GM19455 (cell line): ENCODE data around the gene PLCB1.

ENCODE experiments used
- ATAC-seq: cut with Tn5 transposase; IDR thresholded peaks from one replicate; pipeline ENCODE4 v1.9.1; 2021; ENCODE audit not compliant: unreplicated experiment

Gene PLCB1

DNA sequence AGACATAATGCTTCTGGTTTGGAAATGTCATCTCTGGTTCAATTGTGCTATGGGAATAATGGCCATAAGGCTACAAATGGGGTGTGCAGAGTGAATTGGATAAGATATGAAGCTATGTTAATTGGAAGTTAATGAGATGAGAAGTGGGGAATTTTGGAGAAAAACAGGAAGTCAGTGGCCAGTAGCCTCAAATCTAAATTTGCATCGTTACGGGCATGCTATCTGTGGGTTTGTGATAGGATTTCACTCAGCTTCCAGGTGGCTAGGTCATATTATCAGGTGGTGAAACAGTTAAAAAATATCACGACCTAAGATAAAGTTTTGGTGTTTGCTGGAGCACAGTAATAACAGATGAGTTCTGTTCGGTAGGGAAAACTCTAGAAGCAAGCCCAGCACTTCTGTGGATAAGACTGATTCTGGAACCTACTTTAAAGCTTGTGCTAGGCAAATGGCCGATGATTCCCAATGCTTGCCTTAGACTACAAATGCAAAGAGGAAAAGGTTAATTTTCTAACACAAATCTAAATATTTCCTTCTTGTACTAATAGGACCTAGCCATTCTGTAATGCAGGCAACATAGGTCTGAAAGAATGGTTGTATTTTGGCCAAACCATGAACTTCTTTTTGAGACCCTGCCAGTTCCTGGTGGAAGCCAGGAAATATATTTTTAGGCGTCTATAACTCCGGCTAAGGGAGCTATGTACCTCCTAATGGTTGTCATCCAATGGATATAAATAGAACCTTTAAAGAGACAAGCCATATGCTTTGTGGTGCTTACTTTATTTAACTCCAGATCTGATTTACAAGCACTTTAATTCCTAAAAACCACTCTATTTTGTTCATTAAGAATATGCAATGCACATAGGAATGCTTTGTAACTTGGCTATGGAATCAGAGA, 111.0 kb downstream of the PLCB1 start:
- ATAC-seq = no peak

DNA sequence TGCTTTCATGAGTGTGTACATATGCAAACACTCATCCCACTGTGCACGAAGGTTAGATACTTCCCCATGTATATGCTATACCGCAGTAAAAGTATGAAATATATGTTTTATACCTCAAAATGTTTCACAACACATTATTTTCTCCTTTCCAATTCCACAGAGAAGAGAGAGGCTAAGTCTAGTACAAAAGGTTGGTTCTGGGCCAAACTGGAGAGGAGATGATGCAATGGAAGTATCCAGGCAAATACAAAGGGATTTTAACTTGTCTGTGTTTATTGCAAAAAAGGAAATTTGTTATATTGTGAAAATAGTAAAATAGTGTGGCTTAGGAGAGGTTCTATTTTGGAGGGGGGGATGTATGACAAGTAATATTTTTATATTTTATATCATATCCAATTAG, 112.6 kb downstream of the PLCB1 start:
- no peak for ATAC-seq

DNA sequence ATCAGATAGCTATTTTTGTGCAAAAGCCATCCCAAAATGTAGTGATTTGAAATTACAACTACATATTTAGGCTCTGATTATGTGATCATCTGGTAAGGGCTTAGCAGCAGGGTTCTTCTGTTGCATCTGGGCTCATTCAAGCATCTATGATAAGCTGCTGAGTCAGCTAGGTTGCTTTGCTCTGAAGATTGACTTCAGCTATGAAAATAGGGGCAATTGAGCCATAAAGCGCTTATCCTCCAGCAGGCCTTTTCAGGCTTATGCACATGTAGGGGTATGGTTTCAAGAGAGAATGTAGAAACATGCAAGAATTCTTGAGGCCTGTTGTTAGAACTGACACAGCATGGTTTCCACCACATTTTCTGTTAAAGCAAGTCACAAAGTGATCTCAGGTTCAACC, 114.1 kb downstream of the PLCB1 start:
- no peak for ATAC-seq

DNA sequence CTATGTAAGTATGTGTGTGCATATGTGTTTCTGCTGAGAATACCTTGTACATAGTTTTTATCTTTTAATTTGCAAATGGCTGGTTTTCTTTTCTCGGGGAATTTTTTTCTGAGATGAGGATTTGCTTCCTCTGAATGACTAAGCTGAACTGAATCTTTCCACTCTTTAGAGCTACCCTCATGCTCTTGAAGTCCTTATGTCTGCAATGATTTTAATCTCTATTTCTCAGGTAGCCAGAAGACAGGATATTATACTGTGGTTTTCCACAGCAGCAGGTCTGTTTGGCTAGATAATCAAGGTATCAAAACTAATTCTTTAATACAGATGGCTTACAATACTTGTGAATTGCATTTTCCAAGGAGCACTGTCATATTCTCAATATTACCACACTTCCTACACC, 114.7 kb downstream of the PLCB1 start:
- ATAC-seq = no peak

DNA sequence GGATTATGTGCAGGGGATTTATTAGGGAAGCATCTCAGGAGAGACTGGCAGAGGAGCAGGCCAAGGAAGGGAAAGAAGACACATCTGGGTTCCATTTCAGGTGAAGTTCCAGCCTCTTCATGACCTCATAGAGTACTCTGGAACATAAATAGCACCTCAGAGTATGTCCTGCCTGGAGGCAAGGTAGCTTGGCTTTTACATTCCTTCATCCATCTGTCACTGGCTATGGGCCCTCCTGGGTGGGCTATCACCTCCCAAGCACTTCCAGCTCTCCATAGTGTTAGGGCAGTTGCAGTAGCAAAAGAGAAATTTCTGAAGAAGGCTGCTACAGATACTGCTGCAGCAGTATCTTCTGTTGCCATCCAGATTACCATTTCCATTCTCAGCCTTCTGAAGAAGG, 116.0 kb downstream of the PLCB1 start:
- no peak for ATAC-seq

DNA sequence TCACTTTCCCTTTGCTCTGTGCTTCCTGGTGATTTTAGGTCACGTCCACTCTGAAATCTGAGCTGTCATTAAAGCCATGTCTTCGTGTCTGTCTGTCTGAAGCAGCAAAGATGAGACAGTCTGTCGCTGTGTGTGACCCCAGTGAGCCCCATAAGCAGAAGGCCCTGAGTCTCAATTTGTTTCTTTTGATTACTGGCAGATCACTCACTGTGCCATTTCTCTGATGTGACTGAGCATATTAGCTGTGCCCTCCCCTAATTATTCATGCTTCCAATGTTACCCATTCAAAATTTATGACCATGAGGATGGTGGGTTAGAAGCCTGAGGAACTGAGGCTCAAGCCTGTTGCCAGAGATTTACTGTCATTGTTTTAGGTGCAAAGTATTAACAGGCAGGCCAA, 117.6 kb downstream of the PLCB1 start:
- ATAC-seq = no peak

DNA sequence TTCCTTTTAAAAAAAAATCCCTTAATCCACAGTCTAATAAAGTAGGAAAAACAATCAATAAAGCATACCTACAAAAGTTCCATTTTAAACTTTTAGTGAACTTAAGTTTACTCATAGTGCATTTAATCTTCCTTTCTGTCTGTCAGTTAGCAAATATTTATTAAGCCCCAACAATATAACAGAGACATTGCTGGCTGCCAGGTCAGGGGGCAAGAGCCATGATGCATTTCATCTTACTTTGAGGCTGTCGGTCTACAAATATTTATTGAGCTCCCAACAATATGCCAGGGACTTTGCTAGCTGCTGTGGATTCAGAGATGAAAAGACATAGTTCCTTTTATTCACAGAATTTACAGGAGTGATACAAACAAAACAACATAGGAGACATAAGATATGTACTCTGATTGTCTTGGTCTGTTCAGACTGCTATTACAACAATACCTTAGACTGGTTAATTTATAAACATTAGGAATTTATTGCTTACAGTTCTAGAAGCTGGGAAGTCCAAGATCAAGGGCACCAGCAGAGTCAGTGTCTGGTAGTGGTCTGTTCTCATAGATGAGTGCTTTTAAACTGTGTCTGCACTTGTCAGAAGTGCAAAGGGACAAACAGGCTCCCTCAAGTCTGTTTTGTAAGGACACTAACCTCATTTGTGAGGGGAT, 118.6 kb downstream of the PLCB1 start:
- no peak for ATAC-seq

DNA sequence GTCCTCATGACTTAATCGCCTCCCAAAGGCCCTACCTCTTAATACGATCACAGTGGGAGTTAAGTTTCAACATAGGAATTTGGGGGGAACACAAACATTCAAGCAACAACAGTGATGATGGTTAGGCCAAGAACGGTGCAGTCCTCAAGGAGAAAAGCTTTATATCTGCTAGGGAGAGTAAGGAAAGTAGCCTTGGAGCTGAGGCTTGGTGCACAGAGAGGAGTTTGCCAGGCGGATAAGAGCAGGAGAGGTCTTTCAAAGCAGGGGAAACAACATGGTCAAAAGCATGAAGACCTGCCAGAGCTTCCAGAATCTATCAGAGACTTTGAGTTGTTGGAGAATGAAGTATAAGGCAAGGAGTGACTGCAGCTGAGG, 119.1 kb downstream of the PLCB1 start:
- ATAC-seq = no peak

DNA sequence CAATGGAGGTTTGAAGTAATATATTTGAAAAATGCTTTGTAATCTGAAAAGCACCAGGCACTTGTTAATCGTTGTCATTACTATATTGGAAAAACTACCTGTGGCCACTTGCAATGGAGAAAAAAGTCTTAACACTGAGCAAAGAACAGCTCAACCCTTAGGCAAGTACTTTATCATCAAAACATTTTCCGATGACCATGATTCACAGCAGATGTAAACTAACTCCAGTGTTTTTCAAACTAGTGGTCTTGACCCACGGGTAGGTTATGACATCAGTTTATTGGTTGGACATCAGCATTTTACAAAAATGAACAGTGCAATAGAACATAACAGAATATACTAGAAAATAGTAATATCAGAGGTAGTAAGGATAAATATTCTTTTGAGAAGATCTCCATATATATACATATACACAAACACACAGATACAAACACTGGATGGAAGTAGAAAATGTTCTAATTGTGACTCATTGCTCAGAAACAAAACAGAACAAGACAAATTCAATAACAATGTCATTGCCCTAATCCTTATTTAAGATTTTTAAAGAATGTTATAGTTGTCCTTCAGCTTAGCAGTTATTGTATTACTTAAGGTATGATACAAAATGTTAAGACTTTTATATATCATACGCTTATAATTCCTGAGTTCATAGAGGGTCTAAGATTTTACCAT, 123.0 kb downstream of the PLCB1 start:
- ATAC-seq = no peak

DNA sequence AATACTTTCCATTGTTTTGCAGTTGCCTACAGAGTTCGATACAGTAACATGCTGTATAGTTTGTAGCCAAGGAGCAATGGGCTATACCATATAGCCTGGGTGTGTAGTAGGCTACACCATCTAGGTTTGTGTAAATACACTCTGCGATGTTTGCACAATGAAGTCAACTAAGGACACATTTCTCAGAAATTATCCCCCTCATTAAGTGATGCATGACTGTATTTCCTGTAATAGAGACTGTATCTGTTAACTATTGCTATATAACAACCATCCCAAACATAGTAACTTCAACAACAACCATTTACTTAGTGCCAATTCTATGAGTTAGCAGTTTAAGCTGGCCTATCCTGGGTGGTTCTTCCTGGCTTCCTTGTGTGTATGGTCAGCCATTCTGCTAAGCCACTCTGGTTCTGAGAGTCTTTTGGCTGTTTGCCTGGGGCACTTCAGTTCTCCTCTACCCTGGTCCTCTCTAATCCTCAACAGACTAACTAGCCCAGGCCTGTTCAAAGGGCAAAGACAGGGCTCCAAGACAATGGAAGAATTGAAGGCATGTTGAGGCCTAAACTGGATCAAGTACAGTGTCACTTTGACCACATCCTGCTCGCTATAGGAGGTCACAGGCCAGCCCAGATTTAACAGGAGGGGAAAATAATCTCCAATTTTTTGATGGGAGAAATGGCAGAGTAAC, 124.0 kb downstream of the PLCB1 start:
- no peak for ATAC-seq

DNA sequence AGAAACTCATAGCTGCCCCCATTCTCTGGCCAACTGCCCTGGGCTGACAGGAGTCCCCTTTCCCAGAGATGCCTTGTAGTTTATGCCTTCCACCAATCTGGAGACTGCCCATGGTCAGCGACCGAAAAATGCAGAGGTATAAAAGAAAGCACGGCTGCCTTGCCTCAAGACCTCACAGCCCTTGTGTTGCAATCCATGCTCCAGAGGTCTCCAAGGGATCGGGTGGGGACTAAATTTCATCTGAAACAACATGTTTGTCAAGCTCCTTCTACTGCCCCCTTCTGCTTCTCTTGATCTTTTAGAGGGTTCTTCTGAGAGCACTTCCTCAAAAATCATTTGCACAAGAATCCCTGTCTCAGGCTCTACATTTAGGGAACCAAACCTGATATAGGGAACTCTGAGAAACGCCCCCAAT, 128.8 kb downstream of the PLCB1 start:
- ATAC-seq = no peak

DNA sequence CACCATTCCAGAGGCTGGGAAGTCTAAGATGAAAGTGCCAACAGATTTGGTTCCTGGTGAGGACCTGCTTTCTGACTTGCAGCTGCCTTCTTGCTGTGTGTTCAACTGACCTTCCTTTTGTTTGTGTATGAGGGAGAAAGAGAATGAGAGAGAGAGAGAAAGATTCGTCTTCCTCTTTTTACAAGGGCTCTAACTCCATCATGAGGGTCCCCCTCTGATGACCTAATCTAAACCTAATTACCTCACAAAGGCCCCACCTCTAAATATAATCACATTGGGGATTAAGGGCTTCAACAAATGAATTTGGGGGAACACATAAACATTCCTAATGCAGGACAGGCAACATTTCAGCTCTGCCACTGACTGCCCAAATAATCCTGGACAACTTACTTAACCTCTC, 130.7 kb downstream of the PLCB1 start:
- ATAC-seq = no peak

DNA sequence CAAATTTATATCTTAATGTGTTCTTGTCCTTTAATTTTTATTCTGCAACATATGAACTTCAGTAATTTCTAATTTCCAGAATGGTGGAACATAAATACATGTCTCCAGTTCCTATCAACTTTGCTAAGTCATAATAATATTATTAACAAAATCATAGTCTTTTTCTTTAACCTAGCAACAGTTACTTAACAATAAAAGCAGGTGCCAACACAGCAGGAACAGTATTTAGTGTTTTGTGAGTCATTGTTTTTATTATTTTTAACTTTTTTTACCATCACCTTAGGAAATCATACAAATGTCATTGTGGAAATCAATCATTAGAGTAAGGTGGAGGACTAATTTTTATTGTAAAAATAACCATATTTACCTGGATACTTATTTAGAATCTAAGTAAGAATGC, 133.5 kb downstream of the PLCB1 start:
- ATAC-seq = no peak

DNA sequence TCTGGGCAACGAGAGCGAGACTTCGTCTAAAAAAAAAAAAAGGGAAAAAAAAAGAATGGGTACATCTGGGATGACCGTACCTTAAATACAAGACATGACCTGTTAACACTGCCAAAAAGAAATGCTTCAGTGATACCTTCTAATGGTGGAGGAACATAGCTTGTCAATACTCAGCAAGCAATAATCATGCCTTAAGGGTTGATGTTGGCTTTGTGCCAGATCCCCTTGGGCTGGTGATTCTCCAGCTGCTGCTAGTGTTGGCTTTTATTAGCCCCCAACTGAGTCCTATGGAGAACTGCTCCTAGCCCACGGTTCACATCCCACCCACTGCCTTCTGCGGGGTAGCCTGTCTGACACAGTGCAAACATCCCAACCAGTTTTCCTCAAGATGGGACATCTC, 134.9 kb downstream of the PLCB1 start:
- ATAC-seq = no peak

DNA sequence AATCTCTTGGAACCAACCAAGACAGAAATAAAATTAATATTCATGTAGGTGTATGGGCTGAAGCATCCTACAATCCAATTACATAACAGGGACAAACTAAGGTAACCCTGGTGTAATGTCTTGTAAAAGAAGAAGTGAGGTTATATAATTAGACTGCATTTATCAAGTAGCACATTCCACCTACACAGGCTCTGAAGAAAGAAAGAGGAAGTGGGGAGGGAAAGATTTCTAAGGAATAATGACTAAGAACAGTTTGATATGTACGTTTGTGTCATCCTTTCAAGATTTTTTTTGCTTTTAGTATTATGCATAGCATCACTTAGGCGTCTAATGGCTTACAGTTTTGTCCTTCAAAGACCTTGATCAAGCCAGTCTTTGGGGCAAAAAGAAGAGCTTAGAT, 139.7 kb downstream of the PLCB1 start:
- ATAC-seq = no peak

DNA sequence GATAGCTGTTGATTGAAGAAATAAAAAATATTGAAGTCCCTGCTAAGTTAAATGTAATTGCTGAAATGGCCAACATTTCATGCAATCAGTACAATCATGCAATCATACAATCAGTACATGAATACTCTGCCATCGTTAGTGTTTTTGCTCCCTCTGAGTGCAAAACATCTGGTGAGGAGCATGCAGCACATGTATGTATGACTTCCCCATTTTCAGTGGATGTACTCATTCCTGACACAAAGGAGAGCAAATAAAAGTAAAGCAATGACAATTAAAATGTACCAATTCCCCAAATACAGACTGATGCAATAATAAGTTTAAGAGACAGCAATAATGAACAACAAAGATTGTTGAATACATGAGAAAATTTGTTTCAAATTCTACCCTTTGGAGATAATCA, 140.7 kb downstream of the PLCB1 start:
- no peak for ATAC-seq

DNA sequence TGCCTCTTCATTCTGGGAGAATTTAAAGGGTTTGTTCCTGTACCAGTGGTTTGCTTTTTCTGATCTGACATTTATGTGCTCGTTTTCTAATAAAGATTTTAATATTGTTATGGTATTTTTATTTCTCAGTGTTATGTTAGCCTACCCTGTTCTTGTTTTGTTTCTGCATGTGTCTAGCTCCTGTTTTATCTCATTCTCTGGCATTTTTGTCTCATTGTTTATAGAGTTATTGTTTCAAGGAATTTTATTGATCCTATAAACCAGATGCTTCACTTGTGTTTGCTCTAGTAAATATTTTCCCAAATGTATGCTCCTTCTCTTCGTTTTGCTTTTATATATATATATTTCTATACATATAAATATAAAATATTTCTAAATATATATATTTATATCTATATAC, 152.8 kb downstream of the PLCB1 start:
- no peak for ATAC-seq

DNA sequence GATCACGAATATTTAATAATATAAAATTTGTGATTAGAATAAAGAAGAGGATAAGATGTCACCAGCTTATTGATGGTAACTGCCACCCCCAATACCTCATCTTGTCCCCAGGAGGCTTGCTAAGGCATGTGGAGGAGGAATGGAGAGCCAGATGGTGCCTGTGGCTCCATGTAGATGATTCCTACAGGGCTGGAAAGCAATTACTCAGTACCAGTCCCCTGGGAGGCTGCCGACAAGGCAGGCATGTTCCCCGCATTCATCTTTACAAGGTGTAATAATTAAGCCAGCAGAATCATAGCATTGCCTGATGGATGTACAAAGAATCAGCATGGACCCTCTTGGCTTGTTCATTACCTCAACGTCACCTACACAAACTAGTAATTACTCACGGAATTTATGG, 155.3 kb downstream of the PLCB1 start:
- ATAC-seq = no peak

DNA sequence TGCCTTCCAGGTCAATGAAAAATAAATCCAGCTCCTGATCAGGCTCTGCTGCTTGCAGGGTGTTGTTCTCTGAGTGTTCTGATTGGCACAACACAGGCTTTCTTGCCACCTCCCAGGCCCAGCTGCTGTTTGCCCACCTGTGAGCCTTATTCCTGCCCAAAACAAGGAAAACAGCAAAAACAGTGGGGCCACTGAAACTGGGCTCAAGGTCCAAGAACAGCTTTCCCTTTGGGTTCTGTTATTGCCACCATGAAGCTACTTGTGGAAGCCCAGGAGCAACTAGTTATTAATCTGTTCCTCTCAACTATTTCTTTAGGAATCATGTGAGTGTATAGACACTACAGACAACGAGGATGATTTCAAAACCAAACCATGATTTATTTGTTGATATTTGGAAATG, 159.1 kb downstream of the PLCB1 start:
- ATAC-seq = no peak

DNA sequence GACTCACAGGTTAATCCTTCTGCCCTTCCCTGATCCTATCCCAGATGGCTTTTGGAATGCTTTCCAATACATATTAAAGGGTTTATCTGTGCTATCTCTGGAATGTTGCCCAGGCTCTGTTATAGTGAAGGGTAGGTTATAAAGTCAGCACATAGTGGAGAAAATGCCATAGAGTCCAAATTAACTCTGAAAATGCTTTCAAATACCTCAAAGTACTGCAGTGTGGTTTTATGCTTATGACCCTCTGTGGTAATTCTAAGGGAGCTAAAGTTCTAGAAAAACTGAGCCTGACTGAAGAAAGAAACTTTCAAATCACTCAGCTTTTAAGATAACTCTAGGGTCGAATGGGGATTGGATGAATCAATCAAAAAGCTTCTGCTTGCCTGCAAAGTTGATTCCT, 159.8 kb downstream of the PLCB1 start:
- no peak for ATAC-seq

DNA sequence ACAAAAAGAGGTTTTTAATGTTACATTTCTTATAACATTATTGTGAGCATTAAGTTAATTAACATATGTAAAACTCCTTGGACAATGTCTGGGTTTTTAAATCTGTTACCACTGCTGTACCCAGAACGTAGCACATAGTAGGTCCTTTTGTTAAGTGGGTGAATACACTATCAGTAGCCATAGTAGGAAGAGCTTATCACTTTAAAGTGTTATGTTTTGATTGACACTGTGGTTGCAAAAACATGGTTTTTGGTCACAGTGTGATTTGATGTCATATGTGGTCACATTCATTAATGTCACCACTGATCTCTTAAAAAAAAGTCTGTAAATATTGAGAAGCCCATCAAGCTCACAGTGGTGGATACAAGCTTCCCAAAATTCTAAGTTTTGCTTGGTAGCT, 160.7 kb downstream of the PLCB1 start:
- no peak for ATAC-seq

DNA sequence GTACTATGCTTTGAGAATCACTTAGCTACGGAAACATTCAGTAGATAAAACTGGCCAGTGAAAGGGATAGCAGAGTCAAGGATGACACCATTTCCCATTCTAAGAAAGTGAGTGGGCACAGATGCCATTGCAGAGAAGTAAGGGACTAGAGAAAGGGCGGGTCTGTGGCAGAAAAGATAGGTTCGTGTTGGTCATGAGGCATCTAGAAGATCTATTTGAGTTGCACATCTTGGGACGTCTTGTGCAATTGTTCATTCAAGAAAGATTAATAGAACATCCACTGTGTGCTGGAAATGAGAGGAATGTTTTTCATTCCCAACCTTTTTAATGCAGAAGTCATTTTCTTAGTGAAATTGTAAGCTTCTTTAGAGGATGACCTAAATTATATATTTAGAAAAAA, 161.7 kb downstream of the PLCB1 start:
- ATAC-seq = no peak
